Upper lobe of left lung (tissue), 6 donors: Measurements from ENCODE around the gene SCGB3A1. TPM values are rescaled to one million over a fixed set of nuclear protein-coding genes. Genes with fewer than 3 reads are reported as not detected.

ENCODE experiments used
- ATAC-seq, 2 donors: fragments of 200-7000 bp; cut with Tn5 transposase; one replicate each; pipeline ENCODE4 v1.9.1; 2022; ENCODE audit warnings: mild to moderate bottlenecking in 2 of 2, moderate library complexity in 2 of 2; ENCODE audit not compliant: low FRiP score in 2 of 2
- DNase-seq, 2 donors: peaks; one replicate each; pipeline ENCODE4 v3.0.0-alpha.2; 2019 to 2020
- H3K27ac ChIP-seq, 4 donors: fragments of 200-600 bp; sonication (generic); one replicate each; pipeline ENCODE4 v1.5.1; 2016 to 2019
- H3K27me3 ChIP-seq, 4 donors: fragments of 200-600 bp; sonication (generic); one replicate each; pipeline ENCODE4 v1.5.1; 2017 to 2019
- H3K36me3 ChIP-seq, 4 donors: fragments of 200-600 bp; sonication (generic); one replicate each; pipeline ENCODE4 v1.5.1; 2016 to 2019
- H3K4me1 ChIP-seq, 4 donors: fragments of 200-600 bp; sonication (generic); one replicate each; pipeline ENCODE4 v1.5.1; 2018 to 2019
- H3K4me3 ChIP-seq, 4 donors: fragments of 200-600 bp; sonication (generic); one replicate each; pipeline ENCODE4 v1.5.1; 2017 to 2019; ENCODE audit warnings: mild to moderate bottlenecking in 2 of 4, moderate library complexity in 1 of 4
- H3K9me3 ChIP-seq, 4 donors: fragments of 200-600 bp; sonication (generic); one replicate each; pipeline ENCODE4 v1.5.1; 2018 to 2019
- CTCF ChIP-seq, 6 experiments: fragments of 450-650 bp in 4 of 6; fragments of 200-600 bp in 2 of 6; sonication (generic) in 2 of 6; IDR thresholded peaks; one replicate each; pipeline ENCODE4 v1.5.1; 2016 to 2019; ENCODE audit warnings: antibody characterized with exemption in 6 of 6
- EP300 ChIP-seq, 4 donors: sonication (generic); formaldehyde crosslinking; IDR thresholded peaks; one replicate each; pipeline ENCODE4 v1.5.1; 2017; ENCODE audit warnings: antibody characterized with exemption in 4 of 4, control low read depth in 2 of 4
- POLR2A ChIP-seq, 4 donors: fragments of 450-650 bp; IDR thresholded peaks; one replicate each; pipeline ENCODE4 v1.5.1; 2016 to 2017; ENCODE audit warnings: antibody characterized with exemption in 4 of 4, mild to moderate bottlenecking in 2 of 4
- POLR2AphosphoS5 ChIP-seq, 2 donors: sonication (generic); formaldehyde crosslinking; IDR thresholded peaks; one replicate each; pipeline ENCODE4 v1.5.1; 2017; ENCODE audit warnings: antibody characterized with exemption in 2 of 2
- WGBS, 2 donors: methylation state at CpG; one replicate each; pipeline ENCODE4 v1.1.5; 2017 to 2018; 5-methylcytosine and 5-hydroxymethylcytosine counted together
- total RNA-seq, 6 donors: library from RNA; depleted of rRNA in 4 of 6; stranded (reverse); fragments of >200 nt in 4 of 6; gene quantifications; one replicate each; pipeline versions ENCODE4 v1.1.0 to v1.2.1, GENCODE V29; 2016 to 2021
- donor health status: DM: no; HTN: no; CAD: no; lungs with moderate emphysema.
- donor health status: DM: no; HTN: yes; CAD: no; lungs with severe emphysema.

The SCGB3A1 gene
- total RNA-seq, 6 donors from 2014 or later, result 232 to 940 (median 596) TPM

GRCh38 chr5:180586870-180587269 lies 4.4 kb downstream of the SCGB3A1 start:
- Histone ChIP-seq H3K27me3 (peaks cover 0 to 19% (median 11%) of the 10 kb centered on the region in 4 donors), H3K4me1 (peaks cover 14 to 22% (median 22%) of the 10 kb centered on the region in 4 donors), H3K4me3 (no peak overlapping the region), H3K36me3 (no peaks in the 10 kb centered on the region), H3K27ac (no peak overlapping the region), H3K9me3 (no peaks in the 10 kb centered on the region)
- no peak for TF ChIP-seq EP300 (IDR thresholded peaks at IDR 0.05)
- 80 to 90% methylated on average over 10 of the region's 10 CpGs for WGBS, 2 donors
- DNase-seq, result no peak
- no peak for ATAC-seq

GRCh38 chr5:180586204-180586603 lies 5.1 kb downstream of the SCGB3A1 start:
- Histone ChIP-seq H3K27me3 (peaks cover 0 to 15% (median 8%) of the 10 kb centered on the region in 4 donors), H3K27ac (no peak overlapping the region), H3K4me1 (peaks cover 9 to 16% (median 15%) of the 10 kb centered on the region in 4 donors), H3K9me3 (no peaks in the 10 kb centered on the region), H3K4me3 (no peak overlapping the region), H3K36me3 (no peaks in the 10 kb centered on the region)
- no peak for DNase-seq
- TF ChIP-seq CTCF (IDR thresholded peaks at IDR 0.05) (no peak), POLR2AphosphoS5 (IDR thresholded peaks at IDR 0.05) (no peak), POLR2A (IDR thresholded peaks at IDR 0.05) (no peak), EP300 (IDR thresholded peaks at IDR 0.05) (no peak)
- WGBS, 2 donors, result 72 to 86% methylated on average over 3 of the region's 3 CpGs
- ATAC-seq, result no peak

- Histone ChIP-seq H3K27me3 (no peaks in the 10 kb centered on the region), H3K4me3 (no peak overlapping the region), H3K4me1 (no peaks in the 10 kb centered on the region), H3K27ac (no peak overlapping the region), H3K36me3 (no peaks in the 10 kb centered on the region), H3K9me3 (no peaks in the 10 kb centered on the region)
- TF ChIP-seq EP300 (IDR thresholded peaks at IDR 0.05), result no peak
- TF ChIP-seq CTCF (IDR thresholded peaks at IDR 0.05), result no peak
- TF ChIP-seq POLR2A (IDR thresholded peaks at IDR 0.05), result no peak
- TF ChIP-seq POLR2AphosphoS5 (IDR thresholded peaks at IDR 0.05), result no peak
- DNase-seq (no peak), ATAC-seq (no peak)
- WGBS, 2 donors, result 62 to 63% methylated on average over 2 of the region's 2 CpGs
Observed at GRCh38 chr5:180583738-180584137, 7.6 kb downstream of the SCGB3A1 start.

GRCh38 chr5:180580681-180581080 lies 10.6 kb downstream of the SCGB3A1 start:
- no peak overlapping the region for H3K27ac ChIP-seq
- TF ChIP-seq CTCF (IDR thresholded peaks at IDR 0.05), result no peak
- TF ChIP-seq POLR2A (IDR thresholded peaks at IDR 0.05), result no peak
- no peak for TF ChIP-seq POLR2AphosphoS5 (IDR thresholded peaks at IDR 0.05)
- TF ChIP-seq EP300 (IDR thresholded peaks at IDR 0.05), result no peak
- 86 to 89% methylated on average over 6 of the region's 6 CpGs for WGBS, 2 donors
- no peaks in the 10 kb centered on the region for H3K27me3 ChIP-seq
- peaks cover 0 to 14% (median 4%) of the 10 kb centered on the region in 4 donors for H3K36me3 ChIP-seq
- H3K9me3 ChIP-seq, result no peaks in the 10 kb centered on the region
- no peak overlapping the region for H3K4me3 ChIP-seq
- ATAC-seq, result no peak
- no peaks in the 10 kb centered on the region for H3K4me1 ChIP-seq
- DNase-seq, result no peak

- ATAC-seq (no peak), DNase-seq (no peak)
- Histone ChIP-seq H3K9me3 (no peaks in the 10 kb centered on the region), H3K4me1 (no peaks in the 10 kb centered on the region), H3K27me3 (no peaks in the 10 kb centered on the region), H3K36me3 (peaks cover 0 to 62% (median 20%) of the 10 kb centered on the region in 4 donors), H3K4me3 (no peak overlapping the region), H3K27ac (no peak overlapping the region)
- WGBS, 2 donors, result 85 to 92% methylated on average over 2 of the region's 2 CpGs
- TF ChIP-seq POLR2A (IDR thresholded peaks at IDR 0.05) (no peak), EP300 (IDR thresholded peaks at IDR 0.05) (no peak)
Observed at GRCh38 chr5:180575571-180575970, 15.7 kb downstream of the SCGB3A1 start.

- Histone ChIP-seq H3K27me3 (no peaks in the 10 kb centered on the region), H3K9me3 (no peaks in the 10 kb centered on the region), H3K36me3 (peaks cover 14 to 86% (median 40%) of the 10 kb centered on the region in 4 donors), H3K27ac (no peak overlapping the region), H3K4me3 (no peak overlapping the region), H3K4me1 (no peaks in the 10 kb centered on the region)
- 81 to 82% methylated on average over 8 of the region's 8 CpGs for WGBS, 2 donors
- ATAC-seq, result no peak
- no peak for DNase-seq
- TF ChIP-seq EP300 (IDR thresholded peaks at IDR 0.05) (no peak), POLR2A (IDR thresholded peaks at IDR 0.05) (no peak)
Observed at GRCh38 chr5:180568914-180569313, 22.4 kb downstream of the SCGB3A1 start.
